Vagina (tissue), 2 donors: ENCODE results near the gene CSTF3.

Source experiments
- POLR2A ChIP-seq, 2 donors: fragments of 450-650 bp; IDR thresholded peaks; one replicate each; pipeline ENCODE4 v1.6.1; 2017; ENCODE audit warnings: antibody characterized with exemption in 2 of 2, mild to moderate bottlenecking in 2 of 2, moderate library complexity in 2 of 2
- TF ChIP-seq, protein P1 (sequence below), 3 experiments: fragments of 450-650 bp in 2 of 3; fragments of 200-600 bp in 1 of 3; sonication (generic) in 1 of 3; IDR thresholded peaks; one replicate each; pipeline ENCODE4 v1.5.1; 2017 to 2019; ENCODE audit warnings: antibody characterized with exemption in 3 of 3, mild to moderate bottlenecking in 2 of 3, moderate library complexity in 2 of 3

GRCh38 chr11:33125611-33126010 lies 35.7 kb downstream of the CSTF3 start:
- TF ChIP-seq, protein P1, sequence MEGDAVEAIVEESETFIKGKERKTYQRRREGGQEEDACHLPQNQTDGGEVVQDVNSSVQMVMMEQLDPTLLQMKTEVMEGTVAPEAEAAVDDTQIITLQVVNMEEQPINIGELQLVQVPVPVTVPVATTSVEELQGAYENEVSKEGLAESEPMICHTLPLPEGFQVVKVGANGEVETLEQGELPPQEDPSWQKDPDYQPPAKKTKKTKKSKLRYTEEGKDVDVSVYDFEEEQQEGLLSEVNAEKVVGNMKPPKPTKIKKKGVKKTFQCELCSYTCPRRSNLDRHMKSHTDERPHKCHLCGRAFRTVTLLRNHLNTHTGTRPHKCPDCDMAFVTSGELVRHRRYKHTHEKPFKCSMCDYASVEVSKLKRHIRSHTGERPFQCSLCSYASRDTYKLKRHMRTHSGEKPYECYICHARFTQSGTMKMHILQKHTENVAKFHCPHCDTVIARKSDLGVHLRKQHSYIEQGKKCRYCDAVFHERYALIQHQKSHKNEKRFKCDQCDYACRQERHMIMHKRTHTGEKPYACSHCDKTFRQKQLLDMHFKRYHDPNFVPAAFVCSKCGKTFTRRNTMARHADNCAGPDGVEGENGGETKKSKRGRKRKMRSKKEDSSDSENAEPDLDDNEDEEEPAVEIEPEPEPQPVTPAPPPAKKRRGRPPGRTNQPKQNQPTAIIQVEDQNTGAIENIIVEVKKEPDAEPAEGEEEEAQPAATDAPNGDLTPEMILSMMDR (IDR thresholded peaks at IDR 0.05): no peak
- TF ChIP-seq POLR2A (IDR thresholded peaks at IDR 0.05): no peak
